GM23338 (cell line): ENCODE results near the gene TECR. TPM values are rescaled to one million over a fixed set of nuclear protein-coding genes. Genes with fewer than 3 reads are reported as not detected.

Experiments used
- ATAC-seq: fragments of 200-7000 bp; cut with Tn5 transposase; 3 replicates; pipeline ENCODE4 v1.9.1; 2020
- DNase-seq: peaks from one replicate; pipeline ENCODE4 v3.0.0-alpha.2; 2015; ENCODE audit warnings: low spot score
- H2AFZ ChIP-seq: fragments of 200-600 bp; sonication (generic); 2 replicates; pipeline ENCODE4 v1.8.0; 2016; ENCODE audit warnings: antibody characterized with exemption, mild to moderate bottlenecking, moderate library complexity
- H3F3A ChIP-seq: fragments of 200-600 bp; sonication (generic); replicated peaks from 2 replicates; pipeline ENCODE4 v1.8.0; 2017; ENCODE audit warnings: antibody characterized with exemption, mixed run types, low read depth
- H3K27ac ChIP-seq: fragments of 200-600 bp; sonication (generic); 2 replicates; pipeline ENCODE4 v1.6.1; 2016; ENCODE audit warnings: low read depth
- H3K27me3 ChIP-seq: fragments of 200-600 bp; sonication (generic); 2 replicates; pipeline ENCODE4 v1.8.0; 2016; ENCODE audit warnings: mild to moderate bottlenecking, mixed run types, moderate library complexity; ENCODE audit not compliant: insufficient read depth
- H3K36me3 ChIP-seq: fragments of 200-600 bp; sonication (generic); 2 replicates; pipeline ENCODE4 v1.8.0; 2016; ENCODE audit warnings: mild to moderate bottlenecking; ENCODE audit not compliant: insufficient read depth
- H3K4me1 ChIP-seq: fragments of 200-600 bp; sonication (generic); 2 replicates; pipeline ENCODE4 v1.8.0; 2016; ENCODE audit warnings: mild to moderate bottlenecking, moderate library complexity; ENCODE audit not compliant: insufficient read depth
- H3K4me2 ChIP-seq: fragments of 200-600 bp; sonication (generic); 2 replicates; pipeline ENCODE4 v1.7.1; 2017; ENCODE audit warnings: mixed run types
- H3K4me3 ChIP-seq: fragments of 200-600 bp; sonication (generic); 2 replicates; pipeline ENCODE4 v1.6.1; 2016; ENCODE audit warnings: mixed run types
- H3K79me2 ChIP-seq: fragments of 200-600 bp; sonication (generic); replicated peaks from 2 replicates; pipeline ENCODE4 v1.8.0; 2017; ENCODE audit warnings: mild to moderate bottlenecking; ENCODE audit not compliant: insufficient read depth
- H3K9me2 ChIP-seq: fragments of 200-600 bp; sonication (generic); 2 replicates; pipeline ENCODE4 v1.8.0; 2017; ENCODE audit not compliant: insufficient read depth
- H4K20me1 ChIP-seq: fragments of 200-600 bp; sonication (generic); replicated peaks from 2 replicates; pipeline ENCODE4 v1.8.0; 2017; ENCODE audit warnings: mild to moderate bottlenecking; ENCODE audit not compliant: insufficient read depth
- H3K27ac Mint-ChIP-seq: 2 replicates; pipeline ENCODE4 v1.8.0; 2020; ENCODE audit warnings: inconsistent platforms, mild to moderate bottlenecking, moderate library complexity, mixed read lengths
- H3K27me3 Mint-ChIP-seq: 3 replicates; pipeline ENCODE4 v1.8.0; 2022; ENCODE audit warnings: low read depth, mild to moderate bottlenecking, moderate library complexity, mixed read lengths, inconsistent platforms; ENCODE audit not compliant: insufficient read depth, poor library complexity
- H3K36me3 Mint-ChIP-seq: 3 replicates; pipeline ENCODE4 v1.8.0; 2021; ENCODE audit warnings: low read depth, mild to moderate bottlenecking, inconsistent platforms, moderate library complexity, mixed read lengths
- H3K4me1 Mint-ChIP-seq: 3 replicates; pipeline ENCODE4 v1.8.0; 2020; ENCODE audit warnings: mild to moderate bottlenecking, inconsistent platforms, mixed read lengths
- H3K4me3 Mint-ChIP-seq: 3 replicates; pipeline ENCODE4 v1.8.0; 2021; ENCODE audit warnings: moderate library complexity, mild to moderate bottlenecking, inconsistent platforms, mixed read lengths
- H3K9me3 Mint-ChIP-seq: 3 replicates; pipeline ENCODE4 v1.8.0; 2020; ENCODE audit warnings: moderate library complexity, mild to moderate bottlenecking, inconsistent platforms, mixed read lengths
- CREB1 ChIP-seq: fragments of 250-450 bp; sonication (Bioruptor Pico); IDR thresholded peaks from 2 replicates; pipeline ENCODE4 v1.5.0; 2020; ENCODE audit warnings: low read depth, mild to moderate bottlenecking, moderate library complexity
- EZH2 ChIP-seq: fragments of 200-600 bp; sonication (generic); IDR thresholded peaks from one replicate; pipeline ENCODE4 v1.8.0; 2017; ENCODE audit warnings: antibody characterized with exemption, mild to moderate bottlenecking, low read depth; ENCODE audit not compliant: unreplicated experiment
- EZH2phosphoT487 ChIP-seq: fragments of 200-600 bp; sonication (generic); IDR thresholded peaks from one replicate; pipeline ENCODE4 v1.8.1; 2018; ENCODE audit warnings: antibody characterized with exemption; ENCODE audit not compliant: unreplicated experiment
- JUNB ChIP-seq: IDR thresholded peaks from one replicate; pipeline ENCODE4 v1.6.1; 2016; ENCODE audit warnings: antibody characterized with exemption; ENCODE audit not compliant: unreplicated experiment
- NANOG ChIP-seq: IDR thresholded peaks from 2 replicates; pipeline ENCODE4 v1.6.1; 2016; ENCODE audit warnings: antibody characterized with exemption, borderline replicate concordance
- POLR2AphosphoS5 ChIP-seq: IDR thresholded peaks from 2 replicates; pipeline ENCODE4 v1.6.1; 2016; ENCODE audit warnings: antibody characterized with exemption, low read depth
- STAT1 ChIP-seq: IDR thresholded peaks from one replicate; pipeline ENCODE4 v1.6.1; 2016; ENCODE audit warnings: antibody characterized with exemption; ENCODE audit not compliant: unreplicated experiment
- ZNF114 ChIP-seq: fragments of 250-450 bp; sonication (Bioruptor Pico); IDR thresholded peaks from 2 replicates; pipeline ENCODE4 v1.5.0; 2020; ENCODE audit warnings: mild to moderate bottlenecking, moderate library complexity
- ZNF331 ChIP-seq: fragments of 250-450 bp; sonication (Bioruptor Pico); IDR thresholded peaks from 2 replicates; pipeline ENCODE4 v1.5.0; 2020; ENCODE audit warnings: low read depth, mild to moderate bottlenecking, moderate library complexity
- polyA plus RNA-seq: library from polyadenylated mRNA; unstranded; fragments of >200 nt; fragmentation: Nextera tagmentation; extraction: Ambion mirVana; gene quantifications from 2 replicates; pipeline ENCODE4 v1.2.1, GENCODE V29; 2016
- total RNA-seq: library from RNA; depleted of rRNA; stranded (reverse); fragments of >200 nt; shearing (Covaris generic); gene quantifications from 2 replicates; pipeline ENCODE4 v1.2.3, GENCODE V29; 2014
- TF ChIP-seq, protein P1 (sequence below), 2 experiments: fragments of 200-600 bp in 1 of 2; sonication (generic) in 1 of 2; conservative IDR thresholded peaks; 2 replicates each; pipeline versions ENCODE4 v1.5.1 to v1.6.1; 2016 to 2017; ENCODE audit warnings: antibody characterized with exemption in 2 of 2, low read depth in 2 of 2, mild to moderate bottlenecking in 2 of 2, moderate library complexity in 1 of 2
- TF ChIP-seq, protein P2 (sequence below): fragments of 250-450 bp; sonication (Bioruptor Pico); IDR thresholded peaks from 2 replicates; pipeline ENCODE4 v1.5.0; 2020; ENCODE audit warnings: mild to moderate bottlenecking, moderate library complexity
- TF ChIP-seq, protein P3 (sequence below): IDR thresholded peaks from one replicate; pipeline ENCODE4 v1.6.1; 2018; ENCODE audit warnings: antibody characterized with exemption; ENCODE audit not compliant: unreplicated experiment
- TF ChIP-seq, protein P4 (sequence below): IDR thresholded peaks from 2 replicates; pipeline ENCODE4 v1.6.1; 2016; ENCODE audit warnings: antibody characterized with exemption

Gene TECR
- total and polyA plus RNA-seq, 2 experiments from 2014 or later = 107 to 268 TPM

DNA sequence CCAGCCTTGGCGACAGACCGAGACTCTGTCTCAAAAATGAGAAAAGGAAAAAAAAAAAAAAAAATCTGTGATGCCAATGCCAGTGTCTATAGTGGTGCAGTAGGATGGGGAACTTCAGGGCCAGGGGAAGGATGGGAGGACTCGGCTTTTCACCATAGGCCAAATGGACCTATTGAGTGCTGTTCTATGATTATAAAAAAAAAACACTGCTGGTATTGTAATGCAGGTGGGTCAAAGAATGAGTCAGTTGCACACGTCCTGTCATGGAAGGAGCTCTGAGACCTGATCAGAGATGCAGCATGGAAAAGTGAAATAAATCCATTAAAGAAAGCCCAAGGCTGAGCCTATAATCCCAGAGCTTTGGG lies 18.2 kb upstream of the TECR start:
- Mint-ChIP-seq H3K27me3 (peaks cover 17% of the 10 kb centered on the region), H3K27ac (peak overlapping the region; percentile 14; the same call in 1 of the 2 replicates), H3K9me3 (no peaks in the 10 kb centered on the region; the same call in 2 of the 3 replicates), H3K36me3 (peaks cover 22% of the 10 kb centered on the region), H3K4me3 (no peak overlapping the region), H3K4me1 (peaks cover 13% of the 10 kb centered on the region)
- ATAC-seq = no peak
- TF ChIP-seq NANOG (no peak), JUNB (no peak), CREB1 (CRISPR knock-in tag) (no peak), STAT1 (no peak), ZNF331 (CRISPR knock-in tag) (no peak), EZH2 (no peak), EZH2phosphoT487 (no peak), ZNF114 (CRISPR knock-in tag) (no peak), POLR2AphosphoS5 (no peak)
- TF ChIP-seq, protein P1, sequence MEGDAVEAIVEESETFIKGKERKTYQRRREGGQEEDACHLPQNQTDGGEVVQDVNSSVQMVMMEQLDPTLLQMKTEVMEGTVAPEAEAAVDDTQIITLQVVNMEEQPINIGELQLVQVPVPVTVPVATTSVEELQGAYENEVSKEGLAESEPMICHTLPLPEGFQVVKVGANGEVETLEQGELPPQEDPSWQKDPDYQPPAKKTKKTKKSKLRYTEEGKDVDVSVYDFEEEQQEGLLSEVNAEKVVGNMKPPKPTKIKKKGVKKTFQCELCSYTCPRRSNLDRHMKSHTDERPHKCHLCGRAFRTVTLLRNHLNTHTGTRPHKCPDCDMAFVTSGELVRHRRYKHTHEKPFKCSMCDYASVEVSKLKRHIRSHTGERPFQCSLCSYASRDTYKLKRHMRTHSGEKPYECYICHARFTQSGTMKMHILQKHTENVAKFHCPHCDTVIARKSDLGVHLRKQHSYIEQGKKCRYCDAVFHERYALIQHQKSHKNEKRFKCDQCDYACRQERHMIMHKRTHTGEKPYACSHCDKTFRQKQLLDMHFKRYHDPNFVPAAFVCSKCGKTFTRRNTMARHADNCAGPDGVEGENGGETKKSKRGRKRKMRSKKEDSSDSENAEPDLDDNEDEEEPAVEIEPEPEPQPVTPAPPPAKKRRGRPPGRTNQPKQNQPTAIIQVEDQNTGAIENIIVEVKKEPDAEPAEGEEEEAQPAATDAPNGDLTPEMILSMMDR (conservative IDR thresholded peaks at IDR 0.05; ENCODE audit: low read depth in 2 of 2) = no peak
- TF ChIP-seq, protein P2, sequence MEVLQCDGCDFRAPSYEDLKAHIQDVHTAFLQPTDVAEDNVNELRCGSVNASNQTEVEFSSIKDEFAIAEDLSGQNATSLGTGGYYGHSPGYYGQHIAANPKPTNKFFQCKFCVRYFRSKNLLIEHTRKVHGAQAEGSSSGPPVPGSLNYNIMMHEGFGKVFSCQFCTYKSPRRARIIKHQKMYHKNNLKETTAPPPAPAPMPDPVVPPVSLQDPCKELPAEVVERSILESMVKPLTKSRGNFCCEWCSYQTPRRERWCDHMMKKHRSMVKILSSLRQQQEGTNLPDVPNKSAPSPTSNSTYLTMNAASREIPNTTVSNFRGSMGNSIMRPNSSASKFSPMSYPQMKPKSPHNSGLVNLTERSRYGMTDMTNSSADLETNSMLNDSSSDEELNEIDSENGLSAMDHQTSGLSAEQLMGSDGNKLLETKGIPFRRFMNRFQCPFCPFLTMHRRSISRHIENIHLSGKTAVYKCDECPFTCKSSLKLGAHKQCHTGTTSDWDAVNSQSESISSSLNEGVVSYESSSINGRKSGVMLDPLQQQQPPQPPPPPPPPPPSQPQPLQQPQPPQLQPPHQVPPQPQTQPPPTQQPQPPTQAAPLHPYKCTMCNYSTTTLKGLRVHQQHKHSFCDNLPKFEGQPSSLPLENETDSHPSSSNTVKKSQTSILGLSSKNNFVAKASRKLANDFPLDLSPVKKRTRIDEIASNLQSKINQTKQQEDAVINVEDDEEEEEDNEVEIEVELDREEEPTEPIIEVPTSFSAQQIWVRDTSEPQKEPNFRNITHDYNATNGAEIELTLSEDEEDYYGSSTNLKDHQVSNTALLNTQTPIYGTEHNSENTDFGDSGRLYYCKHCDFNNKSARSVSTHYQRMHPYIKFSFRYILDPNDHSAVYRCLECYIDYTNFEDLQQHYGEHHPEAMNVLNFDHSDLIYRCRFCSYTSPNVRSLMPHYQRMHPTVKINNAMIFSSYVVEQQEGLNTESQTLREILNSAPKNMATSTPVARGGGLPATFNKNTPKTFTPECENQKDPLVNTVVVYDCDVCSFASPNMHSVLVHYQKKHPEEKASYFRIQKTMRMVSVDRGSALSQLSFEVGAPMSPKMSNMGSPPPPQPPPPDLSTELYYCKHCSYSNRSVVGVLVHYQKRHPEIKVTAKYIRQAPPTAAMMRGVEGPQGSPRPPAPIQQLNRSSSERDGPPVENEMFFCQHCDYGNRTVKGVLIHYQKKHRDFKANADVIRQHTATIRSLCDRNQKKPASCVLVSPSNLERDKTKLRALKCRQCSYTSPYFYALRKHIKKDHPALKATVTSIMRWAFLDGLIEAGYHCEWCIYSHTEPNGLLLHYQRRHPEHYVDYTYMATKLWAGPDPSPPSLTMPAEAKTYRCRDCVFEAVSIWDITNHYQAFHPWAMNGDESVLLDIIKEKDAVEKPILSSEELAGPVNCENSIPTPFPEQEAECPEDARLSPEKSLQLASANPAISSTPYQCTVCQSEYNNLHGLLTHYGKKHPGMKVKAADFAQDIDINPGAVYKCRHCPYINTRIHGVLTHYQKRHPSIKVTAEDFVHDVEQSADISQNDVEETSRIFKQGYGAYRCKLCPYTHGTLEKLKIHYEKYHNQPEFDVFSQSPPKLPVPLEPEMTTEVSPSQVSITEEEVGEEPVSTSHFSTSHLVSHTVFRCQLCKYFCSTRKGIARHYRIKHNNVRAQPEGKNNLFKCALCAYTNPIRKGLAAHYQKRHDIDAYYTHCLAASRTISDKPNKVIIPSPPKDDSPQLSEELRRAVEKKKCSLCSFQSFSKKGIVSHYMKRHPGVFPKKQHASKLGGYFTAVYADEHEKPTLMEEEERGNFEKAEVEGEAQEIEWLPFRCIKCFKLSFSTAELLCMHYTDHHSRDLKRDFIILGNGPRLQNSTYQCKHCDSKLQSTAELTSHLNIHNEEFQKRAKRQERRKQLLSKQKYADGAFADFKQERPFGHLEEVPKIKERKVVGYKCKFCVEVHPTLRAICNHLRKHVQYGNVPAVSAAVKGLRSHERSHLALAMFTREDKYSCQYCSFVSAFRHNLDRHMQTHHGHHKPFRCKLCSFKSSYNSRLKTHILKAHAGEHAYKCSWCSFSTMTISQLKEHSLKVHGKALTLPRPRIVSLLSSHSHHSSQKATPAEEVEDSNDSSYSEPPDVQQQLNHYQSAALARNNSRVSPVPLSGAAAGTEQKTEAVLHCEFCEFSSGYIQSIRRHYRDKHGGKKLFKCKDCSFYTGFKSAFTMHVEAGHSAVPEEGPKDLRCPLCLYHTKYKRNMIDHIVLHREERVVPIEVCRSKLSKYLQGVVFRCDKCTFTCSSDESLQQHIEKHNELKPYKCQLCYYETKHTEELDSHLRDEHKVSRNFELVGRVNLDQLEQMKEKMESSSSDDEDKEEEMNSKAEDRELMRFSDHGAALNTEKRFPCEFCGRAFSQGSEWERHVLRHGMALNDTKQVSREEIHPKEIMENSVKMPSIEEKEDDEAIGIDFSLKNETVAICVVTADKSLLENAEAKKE = no peak
- TF ChIP-seq, protein P3, sequence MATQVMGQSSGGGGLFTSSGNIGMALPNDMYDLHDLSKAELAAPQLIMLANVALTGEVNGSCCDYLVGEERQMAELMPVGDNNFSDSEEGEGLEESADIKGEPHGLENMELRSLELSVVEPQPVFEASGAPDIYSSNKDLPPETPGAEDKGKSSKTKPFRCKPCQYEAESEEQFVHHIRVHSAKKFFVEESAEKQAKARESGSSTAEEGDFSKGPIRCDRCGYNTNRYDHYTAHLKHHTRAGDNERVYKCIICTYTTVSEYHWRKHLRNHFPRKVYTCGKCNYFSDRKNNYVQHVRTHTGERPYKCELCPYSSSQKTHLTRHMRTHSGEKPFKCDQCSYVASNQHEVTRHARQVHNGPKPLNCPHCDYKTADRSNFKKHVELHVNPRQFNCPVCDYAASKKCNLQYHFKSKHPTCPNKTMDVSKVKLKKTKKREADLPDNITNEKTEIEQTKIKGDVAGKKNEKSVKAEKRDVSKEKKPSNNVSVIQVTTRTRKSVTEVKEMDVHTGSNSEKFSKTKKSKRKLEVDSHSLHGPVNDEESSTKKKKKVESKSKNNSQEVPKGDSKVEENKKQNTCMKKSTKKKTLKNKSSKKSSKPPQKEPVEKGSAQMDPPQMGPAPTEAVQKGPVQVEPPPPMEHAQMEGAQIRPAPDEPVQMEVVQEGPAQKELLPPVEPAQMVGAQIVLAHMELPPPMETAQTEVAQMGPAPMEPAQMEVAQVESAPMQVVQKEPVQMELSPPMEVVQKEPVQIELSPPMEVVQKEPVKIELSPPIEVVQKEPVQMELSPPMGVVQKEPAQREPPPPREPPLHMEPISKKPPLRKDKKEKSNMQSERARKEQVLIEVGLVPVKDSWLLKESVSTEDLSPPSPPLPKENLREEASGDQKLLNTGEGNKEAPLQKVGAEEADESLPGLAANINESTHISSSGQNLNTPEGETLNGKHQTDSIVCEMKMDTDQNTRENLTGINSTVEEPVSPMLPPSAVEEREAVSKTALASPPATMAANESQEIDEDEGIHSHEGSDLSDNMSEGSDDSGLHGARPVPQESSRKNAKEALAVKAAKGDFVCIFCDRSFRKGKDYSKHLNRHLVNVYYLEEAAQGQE = no peak
- TF ChIP-seq, protein P4, sequence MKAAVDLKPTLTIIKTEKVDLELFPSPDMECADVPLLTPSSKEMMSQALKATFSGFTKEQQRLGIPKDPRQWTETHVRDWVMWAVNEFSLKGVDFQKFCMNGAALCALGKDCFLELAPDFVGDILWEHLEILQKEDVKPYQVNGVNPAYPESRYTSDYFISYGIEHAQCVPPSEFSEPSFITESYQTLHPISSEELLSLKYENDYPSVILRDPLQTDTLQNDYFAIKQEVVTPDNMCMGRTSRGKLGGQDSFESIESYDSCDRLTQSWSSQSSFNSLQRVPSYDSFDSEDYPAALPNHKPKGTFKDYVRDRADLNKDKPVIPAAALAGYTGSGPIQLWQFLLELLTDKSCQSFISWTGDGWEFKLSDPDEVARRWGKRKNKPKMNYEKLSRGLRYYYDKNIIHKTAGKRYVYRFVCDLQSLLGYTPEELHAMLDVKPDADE = no peak
- Histone ChIP-seq H2AFZ (no peak overlapping the region), H3K27me3 (no peaks in the 10 kb centered on the region), H3K9me2 (no peaks in the 10 kb centered on the region), H4K20me1 (peaks cover 15% of the 10 kb centered on the region; the same call in 1 of the 2 replicates), H3K79me2 (peaks cover 11% of the 10 kb centered on the region), H3K4me3 (no peak overlapping the region), H3K4me2 (no peak overlapping the region), H3K4me1 (peaks cover 4% of the 10 kb centered on the region; the same call in 1 of the 2 replicates), H3K27ac (no peak overlapping the region), H3K36me3 (peaks cover 1% of the 10 kb centered on the region), H3F3A (peaks cover 29% of the 10 kb centered on the region; the same call in 1 of the 2 replicates)
- DNase-seq = no peak
